GM13976 (cell line): ENCODE measurements around the gene IGSF3.

Experiments used
- DNase-seq: peaks from one replicate; pipeline ENCODE4 v3.0.0; 2012; ENCODE audit warnings: low spot score
- in situ Hi-C: fragments of 300-500 bp; cut with MboI; formaldehyde crosslinking; loops from one replicate; pipeline ENCODE4 v1.12.0; 2022; ENCODE audit warnings: low sequenced_read_pairs, mixed read lengths, inconsistent platforms; ENCODE audit not compliant: unreplicated experiment
- TF ChIP-seq, protein P1 (sequence below): IDR thresholded peaks from 2 replicates; pipeline ENCODE4 v1.5.1; 2012; ENCODE audit warnings: borderline replicate concordance, mild to moderate bottlenecking; ENCODE audit not compliant: insufficient read depth; ENCODE audit errors: extremely low read depth, missing control alignments, control extremely low read depth

The IGSF3 gene

DNA sequence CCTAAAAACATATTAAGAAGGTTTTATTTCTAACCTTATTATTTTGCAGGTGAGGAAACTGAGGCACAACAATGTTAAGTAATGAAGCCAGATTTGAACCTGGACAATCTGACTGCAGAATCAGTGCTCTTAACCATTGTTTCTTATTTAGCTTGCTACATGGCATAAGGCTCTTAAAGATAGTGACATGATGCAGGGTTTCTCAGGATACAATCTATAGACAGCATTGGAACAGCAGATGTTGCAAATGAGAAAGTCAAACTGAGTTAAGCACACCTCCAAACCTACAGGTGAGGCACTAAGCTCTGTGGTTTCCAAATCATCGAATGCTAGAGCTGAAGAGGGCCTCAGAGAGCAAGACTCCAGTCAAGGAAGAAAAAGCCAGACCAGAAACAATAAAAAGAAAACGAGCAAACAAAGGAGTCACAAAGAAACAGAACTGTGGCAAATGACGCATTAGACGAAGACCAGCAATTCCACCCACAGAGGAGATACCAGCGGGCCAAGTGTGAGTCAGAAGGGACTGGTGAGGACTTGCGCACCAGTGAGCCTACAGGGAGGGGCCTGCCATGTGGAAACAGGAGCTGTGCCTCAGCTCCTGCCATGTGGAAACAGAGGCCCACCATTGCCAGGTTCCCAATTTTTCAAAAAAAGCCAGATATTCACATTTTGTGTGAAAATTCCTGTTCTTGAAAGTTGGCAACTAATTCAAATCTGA is 111.1 kb downstream of the IGSF3 start:
- in situ Hi-C loops: no loop called here
- TF ChIP-seq, protein P1, sequence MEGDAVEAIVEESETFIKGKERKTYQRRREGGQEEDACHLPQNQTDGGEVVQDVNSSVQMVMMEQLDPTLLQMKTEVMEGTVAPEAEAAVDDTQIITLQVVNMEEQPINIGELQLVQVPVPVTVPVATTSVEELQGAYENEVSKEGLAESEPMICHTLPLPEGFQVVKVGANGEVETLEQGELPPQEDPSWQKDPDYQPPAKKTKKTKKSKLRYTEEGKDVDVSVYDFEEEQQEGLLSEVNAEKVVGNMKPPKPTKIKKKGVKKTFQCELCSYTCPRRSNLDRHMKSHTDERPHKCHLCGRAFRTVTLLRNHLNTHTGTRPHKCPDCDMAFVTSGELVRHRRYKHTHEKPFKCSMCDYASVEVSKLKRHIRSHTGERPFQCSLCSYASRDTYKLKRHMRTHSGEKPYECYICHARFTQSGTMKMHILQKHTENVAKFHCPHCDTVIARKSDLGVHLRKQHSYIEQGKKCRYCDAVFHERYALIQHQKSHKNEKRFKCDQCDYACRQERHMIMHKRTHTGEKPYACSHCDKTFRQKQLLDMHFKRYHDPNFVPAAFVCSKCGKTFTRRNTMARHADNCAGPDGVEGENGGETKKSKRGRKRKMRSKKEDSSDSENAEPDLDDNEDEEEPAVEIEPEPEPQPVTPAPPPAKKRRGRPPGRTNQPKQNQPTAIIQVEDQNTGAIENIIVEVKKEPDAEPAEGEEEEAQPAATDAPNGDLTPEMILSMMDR: no peak
- no peak for DNase-seq

DNA sequence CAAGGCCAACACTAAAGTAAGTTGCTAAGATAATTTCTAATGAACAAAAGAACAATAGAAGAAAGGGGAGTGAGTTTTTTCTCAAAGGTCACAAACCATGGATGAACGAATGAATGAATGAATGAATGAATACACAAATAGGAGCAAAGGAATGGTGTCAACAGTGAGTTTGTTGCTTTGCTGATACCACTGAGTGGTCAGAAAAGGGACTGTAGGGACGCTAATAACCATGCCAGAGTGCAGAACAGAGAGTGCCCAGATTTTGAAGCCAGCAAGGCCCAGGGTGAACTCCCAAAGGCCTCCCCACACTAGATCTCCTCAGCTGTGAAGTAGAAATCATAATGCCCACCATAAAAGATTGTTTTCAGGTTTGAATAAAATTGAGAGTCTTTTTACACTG is 112.6 kb downstream of the IGSF3 start:
- DNase-seq: no peak
- TF ChIP-seq, protein P1: no peak
- in situ Hi-C loops: no loop called here

DNA sequence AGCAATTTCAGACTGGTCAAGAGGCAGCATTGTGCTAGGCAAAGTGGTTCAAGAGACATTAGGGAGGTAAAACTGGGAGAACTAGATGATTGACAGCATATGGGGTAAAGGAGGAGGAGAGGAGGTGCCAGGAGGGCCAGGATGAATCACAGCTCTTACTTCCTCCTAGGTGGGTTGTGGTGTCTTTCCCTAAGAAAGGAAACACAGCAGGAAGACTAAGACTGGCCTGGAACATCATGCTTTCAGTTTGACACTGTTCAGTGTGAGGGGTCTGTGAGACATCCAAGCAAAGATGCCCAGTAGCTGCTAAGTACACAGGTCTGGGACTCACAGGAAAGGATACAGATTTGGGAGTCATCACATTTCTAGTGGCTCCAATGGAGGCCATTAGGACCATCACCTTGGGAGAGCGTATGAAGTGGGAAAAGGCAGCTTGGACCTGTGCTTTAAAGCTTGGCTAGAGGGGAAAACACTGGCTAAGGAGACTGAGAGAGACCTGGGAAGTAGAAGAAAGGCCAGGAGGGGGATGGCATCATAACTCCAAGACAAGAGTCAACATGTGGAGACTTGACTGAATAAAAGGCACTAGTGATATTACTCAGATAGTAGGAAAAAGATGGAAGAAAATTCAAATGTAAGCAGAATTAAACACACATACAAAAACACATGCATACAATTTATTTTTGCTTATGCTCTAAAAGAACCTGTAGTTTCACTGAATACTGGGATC is 114.0 kb downstream of the IGSF3 start:
- TF ChIP-seq, protein P1: no peak
- DNase-seq: no peak
- in situ Hi-C loops: no loop called here

DNA sequence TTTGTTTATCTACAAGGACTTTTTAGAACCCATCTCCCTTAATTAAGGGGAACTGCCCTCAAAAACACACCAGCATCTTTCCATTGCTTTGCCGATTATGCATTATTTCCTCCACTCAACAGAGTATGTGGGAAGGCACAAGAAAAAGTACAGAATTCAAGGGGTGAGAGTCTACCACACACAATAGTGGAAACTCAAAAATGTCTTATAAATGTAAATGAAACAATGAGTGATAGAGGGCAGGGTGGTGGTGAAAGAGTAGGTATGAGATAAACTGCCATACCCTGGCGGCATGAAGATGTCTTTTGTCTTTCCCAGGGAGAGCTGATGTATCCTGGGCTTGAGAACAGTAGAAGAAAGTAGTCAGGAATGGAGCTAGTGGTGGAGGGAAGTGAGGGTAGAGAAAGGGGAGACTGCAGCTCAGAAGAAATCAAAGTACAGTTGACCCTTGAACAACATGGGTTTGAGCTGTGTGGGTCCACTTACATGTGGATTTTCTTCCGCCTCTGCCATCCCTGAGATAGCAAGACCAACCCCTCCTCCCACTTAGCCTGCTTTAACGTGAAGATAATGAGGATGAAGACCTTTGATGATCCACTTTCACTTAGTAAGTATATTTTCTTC is 121.1 kb downstream of the IGSF3 start:
- TF ChIP-seq, protein P1: no peak
- in situ Hi-C loops: no loop called here
- DNase-seq: no peak

DNA sequence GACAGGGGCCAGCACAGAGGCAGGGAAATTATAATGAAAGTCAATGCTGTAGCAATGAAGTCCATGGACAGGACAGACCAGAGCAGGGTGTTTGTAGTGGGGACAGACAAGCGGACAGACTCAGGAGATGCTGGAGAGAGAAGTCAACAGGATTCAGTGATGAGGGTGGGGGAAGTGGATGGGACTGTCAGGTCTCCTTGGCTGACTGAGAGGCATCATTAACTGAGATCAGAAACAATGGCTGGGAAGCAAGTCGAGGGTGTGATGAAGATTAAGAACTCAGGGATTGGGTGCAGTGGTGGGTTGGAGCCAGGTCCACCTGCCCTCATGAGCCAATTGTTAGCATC is 122.2 kb downstream of the IGSF3 start:
- in situ Hi-C loops: no loop called here
- no peak for DNase-seq
- TF ChIP-seq, protein P1: no peak

DNA sequence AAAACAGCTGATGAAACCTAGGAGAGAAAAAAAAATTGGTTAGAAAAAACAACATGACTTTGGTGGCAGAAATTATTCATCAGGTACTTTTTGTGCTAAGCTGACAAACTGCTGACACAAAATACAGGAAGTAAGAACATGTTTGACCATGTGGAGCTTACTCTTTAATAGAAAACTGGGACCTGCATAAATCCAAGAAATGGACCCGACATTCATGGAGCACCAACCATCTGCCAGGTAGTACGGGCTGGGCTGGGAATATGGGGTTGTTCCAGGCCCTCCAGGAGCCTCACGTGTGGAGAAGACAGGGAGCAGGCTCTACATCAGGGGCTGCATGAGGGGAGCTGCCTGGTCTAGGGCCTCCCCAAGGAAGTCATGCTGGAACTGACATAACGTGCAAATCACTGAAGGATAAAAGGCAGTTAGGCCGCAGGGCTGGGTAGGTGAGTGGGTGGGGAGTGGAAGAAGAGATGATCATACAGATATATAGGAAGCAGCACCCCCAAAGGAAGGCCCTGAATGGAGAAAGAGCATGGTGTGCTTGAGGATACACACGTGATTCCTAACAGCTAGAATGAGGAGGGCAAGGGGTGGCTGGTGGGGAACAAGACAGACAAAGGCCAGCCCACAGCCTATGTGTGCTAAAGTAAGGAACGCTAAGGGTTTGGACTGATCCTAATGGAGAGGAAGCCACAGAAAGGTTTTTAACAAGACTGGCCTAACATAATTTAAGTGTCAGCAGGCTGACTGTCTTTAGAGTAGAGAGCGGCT is 122.8 kb downstream of the IGSF3 start:
- DNase-seq: no peak
- TF ChIP-seq, protein P1: no peak
- in situ Hi-C loops: no loop called here
